NCI-H748 (cell line): Measurements from ENCODE around the gene CNTN5.
"Not testable (repeated sequence)": the region's sequence is repeated elsewhere in the genome, so short reads cannot be mapped to it uniquely, and the experiment has no call there.

Experiments used
- DNase-seq: peaks from one replicate; lab custom pipeline; 2025; ENCODE audit not compliant: unreplicated experiment; lab: John Stamatoyannopoulos, UW

The CNTN5 gene

DNA sequence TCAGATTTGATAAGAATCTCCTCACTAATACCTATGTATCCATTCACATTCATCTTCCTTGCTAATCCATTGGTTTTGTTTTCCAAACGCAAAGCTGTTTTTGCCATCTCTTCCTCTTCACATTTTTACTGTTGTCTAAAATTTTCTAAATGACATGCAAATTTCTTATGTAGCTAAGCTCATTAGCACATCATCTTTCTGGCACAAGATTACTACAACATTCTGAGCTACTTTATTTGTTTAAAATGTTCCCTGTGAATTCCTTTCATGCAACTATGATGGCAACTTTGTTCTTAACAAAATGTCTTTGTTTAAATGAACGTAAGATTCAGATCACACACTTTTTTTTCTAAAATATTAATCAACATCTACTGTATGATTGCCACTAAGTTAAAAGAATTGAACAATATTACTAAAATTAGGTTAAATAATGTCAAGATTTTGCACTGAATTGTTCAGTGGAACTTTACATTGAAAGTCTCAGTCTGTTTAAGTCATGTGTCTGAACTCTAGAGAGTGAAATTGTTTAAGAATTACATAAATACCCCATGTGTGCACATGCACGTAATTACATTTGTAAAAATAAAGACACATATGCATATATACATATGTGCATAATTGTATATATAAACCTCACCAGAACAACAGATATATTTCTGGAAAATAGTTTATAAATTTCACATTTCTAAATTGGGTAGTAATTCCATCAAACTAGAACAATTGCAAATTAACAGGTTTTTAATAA, 688.4 kb downstream of the CNTN5 start:
- no peak for DNase-seq

DNA sequence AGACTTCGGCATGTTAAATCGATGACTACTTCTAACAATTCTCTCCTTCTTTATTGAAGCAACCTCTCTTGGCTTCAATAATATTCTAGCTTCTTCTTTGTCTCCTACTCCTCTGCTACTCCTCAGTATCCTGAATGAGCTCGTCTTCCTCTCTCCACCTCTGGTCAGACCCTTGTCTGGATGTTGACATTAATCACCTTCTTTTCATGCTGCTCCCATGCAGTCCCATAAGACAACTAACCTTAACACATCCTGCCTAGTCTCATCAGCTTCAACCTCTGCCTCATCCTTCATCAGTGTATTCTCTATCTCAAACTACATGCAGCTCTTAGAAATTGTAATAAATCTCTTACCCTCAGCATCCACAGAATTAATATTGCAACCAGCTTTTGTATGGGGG, 695.6 kb downstream of the CNTN5 start:
- DNase-seq = no peak

DNA sequence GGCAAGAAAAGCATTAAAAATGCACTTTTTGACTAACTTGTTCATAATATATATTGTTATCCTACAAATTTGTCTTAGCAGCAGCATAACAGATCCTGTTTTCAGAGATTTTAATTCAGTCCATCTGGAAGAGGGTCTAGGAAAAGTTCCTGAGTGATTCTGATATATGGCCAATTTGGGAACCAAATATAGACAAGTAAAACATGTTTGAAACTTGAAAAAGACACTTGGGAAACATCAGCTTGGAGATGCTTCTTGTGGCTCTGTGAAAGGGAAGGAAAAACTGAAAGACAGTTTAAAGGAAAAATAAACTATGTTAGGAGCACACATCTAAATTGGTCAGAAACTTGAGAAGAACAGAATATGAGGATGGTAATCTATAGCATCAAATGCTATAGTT, 697.5 kb downstream of the CNTN5 start:
- no peak for DNase-seq

DNA sequence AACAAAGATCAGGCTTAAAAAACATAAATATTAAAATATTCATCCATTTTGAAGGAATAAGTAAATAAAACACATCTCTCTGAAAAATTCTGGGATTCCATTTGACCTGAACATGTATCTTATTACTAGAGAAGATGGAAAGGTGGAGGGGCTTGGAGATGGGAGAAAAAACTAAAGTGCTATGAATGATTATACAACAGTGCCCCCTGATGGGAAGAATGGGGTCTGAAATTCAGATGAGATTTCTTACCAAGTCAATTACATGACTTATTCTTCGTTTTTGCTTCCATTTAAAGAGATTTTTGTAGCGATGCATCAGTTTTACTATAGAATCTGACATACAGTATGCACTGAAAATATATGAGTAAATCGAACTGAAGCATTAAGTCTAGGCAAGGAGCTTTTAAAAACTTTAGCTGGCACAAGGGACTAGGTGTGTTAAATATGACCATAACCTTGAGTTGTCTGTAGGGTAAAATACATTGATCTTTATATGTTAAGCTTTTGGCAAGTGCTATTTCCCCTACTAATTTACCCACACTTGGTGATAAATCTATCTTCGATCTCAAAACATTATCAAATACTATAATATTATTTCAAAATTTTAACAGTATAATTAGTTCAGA, 718.8 kb downstream of the CNTN5 start:
- peak; percentile 45 for DNase-seq

DNA sequence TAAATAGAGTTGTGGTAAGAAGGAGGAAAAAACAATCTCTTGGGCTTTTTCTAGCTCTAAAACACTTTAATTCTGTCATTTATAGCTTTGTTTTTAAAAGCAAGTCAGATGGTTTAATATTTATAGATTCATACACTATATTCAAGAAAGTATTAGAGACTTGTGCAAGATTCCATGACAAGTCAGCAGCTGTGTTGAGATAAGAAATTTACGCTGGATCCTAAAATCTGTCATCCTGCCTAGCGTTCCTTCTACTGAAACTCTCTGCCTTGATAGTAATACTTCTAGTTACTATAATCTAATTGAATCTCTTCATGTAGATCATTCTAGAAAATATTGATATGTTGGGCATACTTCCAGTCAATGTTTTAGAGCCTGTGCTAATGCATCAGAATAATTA, 721.8 kb downstream of the CNTN5 start:
- no peak for DNase-seq

DNA sequence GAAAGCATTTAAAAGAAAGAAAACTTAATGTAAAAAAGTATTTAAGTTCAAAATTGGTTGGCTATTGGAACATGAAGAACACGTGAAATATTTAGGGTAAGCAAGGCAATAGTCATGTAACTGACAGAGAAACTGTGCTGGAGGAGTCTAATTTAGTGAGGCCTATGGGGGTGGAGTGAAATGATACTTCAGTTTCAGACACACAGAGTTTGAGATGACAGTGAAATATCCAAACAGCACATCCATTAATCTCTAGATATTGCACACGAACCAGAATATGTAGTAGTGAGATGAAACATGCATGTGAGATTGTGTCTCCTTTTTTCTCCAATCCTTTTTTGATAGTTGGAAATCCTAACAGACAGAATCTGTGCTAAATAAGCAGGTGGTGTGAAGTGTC, 739.0 kb downstream of the CNTN5 start:
- no peak for DNase-seq

DNA sequence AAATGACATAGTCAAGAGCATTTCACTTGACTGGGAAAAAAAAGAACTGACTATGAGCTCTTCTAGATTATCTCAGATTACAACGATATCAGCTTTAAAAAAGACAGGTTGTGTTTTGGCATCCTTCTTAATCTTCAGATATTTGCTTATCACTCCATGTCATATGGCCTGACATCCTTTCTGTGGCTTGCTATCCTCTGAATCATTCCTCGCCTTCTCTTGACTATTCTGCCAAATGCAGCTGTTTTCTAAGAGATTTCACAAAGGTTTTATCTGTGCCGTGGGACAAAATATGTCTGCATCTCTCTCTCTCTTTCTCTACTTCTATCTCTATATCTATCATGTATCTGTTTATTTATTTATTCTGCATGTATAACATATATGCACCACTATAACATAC, 746.1 kb downstream of the CNTN5 start:
- no peak for DNase-seq

DNA sequence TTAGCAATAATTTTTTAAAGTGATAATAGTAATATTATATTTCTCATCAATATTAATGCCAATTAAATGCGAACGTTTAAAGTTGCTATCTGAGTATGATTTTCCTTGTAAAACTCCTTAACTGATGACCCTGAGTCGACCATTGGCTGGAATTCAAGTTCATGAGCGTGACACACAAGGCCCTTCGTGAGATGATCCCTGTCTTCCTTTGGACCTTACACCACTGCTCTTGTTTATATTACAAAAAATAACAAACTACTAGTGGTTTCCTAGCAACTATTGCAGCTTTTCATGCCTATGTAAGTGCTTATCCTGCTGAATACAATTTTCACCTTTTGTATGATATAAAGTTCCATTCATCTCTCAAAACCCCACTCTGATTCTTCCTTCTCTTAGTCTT, 752.9 kb downstream of the CNTN5 start:
- peak; percentile 18 for DNase-seq

DNA sequence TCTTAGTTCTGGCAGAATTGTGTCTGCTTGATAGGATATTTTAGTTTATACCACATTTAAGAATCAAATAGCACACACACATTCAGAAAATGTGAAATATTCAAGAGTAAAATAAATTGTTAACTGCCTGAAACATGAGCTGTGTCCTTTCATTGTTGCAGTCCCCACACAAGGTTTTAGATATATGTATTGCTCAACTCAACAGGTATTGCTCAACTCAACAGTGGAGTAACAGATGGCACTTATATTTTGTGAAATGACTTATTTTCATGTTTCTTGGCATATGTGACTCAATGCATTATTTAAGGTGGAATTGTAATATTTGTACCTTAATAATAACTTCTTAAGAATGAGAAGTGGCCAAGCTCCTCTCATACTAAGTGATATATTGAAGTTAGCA, 760.3 kb downstream of the CNTN5 start:
- DNase-seq = no peak

DNA sequence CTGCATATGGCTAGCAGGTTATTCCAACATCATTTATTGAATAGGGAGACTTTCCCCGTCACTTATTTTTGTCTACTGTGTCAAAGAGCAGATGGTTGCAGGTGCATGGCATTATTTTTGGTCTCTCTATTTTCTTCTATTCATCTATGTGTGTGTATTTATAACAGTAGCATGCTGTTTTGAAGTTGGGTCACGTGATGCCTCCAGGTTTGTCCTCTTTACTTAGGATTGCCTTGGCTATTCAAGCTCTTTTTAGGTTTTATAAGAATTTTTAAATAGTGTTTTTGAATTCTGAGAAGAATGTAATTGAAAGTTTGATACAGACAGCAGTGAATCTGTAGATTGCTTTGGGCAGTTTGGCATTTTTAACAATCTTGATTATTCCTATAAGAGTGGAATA, 770.6 kb downstream of the CNTN5 start:
- no peak for DNase-seq

DNA sequence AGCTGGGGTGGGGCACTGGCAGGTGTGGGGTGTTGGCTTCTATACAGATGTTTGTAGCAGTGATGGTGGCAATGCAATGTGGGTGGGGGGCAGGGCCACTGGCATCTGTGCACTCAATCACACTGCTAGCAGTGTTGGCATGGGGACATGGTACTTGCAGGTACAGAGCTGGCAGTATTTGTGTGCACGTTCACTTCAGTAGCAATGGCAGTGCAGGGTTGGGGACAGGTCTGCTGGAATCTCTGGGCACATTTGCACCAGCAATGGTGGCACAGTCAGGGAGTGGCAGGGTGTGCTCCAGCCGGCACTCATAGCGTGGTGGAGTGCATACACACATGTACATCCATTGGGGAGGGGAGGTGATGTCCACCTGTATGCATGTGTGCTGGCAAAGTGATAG, 775.2 kb downstream of the CNTN5 start:
- no peak for DNase-seq

DNA sequence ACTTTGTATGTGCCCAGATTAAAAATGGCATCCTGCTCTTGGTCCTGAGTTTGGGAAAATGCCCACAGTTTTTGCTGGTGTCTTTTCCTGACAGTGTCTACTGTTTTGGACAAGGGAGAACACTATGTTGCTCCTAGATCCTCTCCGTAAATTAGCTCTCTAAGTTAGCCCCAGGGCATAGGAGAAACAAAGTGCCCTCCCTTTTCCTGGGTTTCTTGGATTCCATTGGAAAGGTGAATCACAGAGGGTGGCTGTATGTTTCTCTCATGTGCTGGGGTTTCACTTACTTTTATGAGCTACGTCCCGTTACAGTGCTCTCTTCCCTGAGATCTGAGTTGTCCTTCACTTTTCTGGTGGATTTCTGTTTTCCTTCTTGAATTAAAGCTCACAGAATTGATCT, 782.8 kb downstream of the CNTN5 start:
- no peak for DNase-seq

DNA sequence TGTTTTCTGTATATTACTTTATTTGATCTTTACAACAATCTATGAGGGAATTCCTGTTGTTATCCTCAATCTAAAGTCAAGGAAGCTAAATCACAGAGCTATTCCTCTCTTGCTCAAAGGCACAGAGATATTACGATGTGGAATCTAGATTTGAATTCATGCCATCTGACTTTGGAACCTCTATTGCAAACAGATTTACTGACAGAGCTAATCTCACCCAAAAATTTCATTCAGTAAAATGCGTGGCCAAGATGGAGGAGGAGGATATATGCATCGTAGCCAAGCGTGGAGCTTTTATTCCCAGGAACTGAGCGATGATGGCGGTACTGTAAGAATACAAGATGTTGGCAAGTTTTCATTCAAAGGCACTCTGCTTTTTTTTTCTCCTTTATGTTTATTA, 791.8 kb downstream of the CNTN5 start:
- DNase-seq = no peak

DNA sequence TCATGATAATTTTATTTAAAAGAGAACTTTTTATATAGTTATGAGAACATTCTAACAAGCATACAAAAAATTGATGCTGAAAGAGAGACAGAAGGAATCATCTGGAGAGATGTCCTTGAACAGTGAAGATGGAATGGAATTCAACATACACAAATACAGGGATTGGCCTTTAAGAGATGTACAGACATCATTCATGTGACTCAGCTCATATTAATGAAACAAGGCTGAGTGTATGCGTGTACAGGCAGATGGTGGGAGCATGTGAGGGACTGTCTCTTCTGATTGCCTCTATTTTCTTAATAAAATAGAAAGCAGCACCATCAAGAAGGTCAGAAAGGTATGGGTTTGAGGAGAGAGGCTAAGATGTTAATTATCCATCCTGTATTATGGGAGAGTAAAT, 793.3 kb downstream of the CNTN5 start:
- no peak for DNase-seq

DNA sequence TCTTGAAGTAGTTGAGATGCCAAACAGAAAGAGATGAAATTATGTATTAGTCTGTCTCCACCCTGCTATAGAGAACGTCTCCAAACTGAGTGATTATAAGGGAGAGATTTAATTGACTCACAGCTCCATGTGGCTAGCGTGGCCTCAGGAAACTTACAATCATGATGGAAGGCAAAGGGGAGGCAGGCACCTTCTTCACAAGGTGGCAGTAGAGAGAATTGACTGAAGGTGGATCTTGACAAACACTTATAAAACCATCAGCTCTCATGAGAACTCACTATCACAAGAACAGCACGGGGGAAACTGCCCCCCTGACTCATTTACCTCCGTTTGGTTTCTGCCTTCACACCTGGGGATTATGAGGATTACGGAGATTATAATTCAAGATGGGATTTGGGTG, 794.0 kb downstream of the CNTN5 start:
- DNase-seq = no peak

DNA sequence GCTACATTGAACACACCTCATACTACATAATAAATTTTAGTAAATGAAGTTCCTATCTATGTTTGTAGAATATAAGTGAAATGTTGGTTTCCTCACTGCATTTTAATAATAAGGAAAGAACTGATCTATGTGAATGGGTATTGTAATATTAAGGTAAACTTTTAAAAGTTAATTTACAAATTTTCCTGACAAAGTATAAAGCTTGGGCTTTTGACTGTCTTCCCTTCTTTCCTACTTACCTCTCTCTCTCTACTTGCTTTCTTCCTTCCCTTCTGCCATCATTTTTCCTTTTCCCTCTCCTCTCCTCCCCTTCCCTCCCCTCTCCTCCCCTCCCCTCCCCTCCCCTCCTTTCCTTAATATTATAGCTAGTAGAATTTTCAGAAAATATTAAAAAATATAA, 798.2 kb downstream of the CNTN5 start:
- DNase-seq = no peak

DNA sequence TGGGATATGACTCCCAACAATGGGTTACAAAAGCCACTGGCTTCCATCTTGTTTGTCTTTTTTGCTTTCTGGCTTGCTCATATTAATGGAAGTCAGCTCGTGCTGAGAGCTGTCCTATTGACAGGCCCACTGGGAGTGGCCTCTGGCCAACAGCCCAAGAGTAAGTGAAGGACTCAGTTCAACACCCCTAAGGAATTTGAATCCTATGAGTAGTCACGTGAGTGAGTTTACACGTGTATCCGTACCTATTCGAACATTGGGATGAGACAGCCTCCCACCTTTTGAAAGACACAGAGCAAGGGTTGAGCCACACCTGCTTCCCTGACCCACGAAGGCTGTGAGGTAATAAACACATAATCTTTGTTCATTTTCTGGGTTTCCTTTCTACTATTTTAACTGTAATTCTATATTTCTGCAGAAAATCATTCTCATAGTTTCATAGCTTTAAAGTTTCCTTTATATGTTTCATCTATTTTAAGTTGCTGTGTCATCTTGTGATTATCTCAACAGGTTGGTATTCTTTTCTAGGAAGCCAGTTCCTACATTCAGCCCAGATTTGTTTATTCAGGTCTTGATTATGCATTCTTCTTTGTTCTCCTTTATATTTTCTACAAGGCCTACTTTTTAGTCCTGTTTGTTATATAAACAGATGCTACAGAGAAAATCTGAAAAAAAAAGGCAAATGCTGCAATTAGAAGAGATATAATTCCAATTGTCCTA, 802.3 kb downstream of the CNTN5 start:
- DNase-seq = no peak

DNA sequence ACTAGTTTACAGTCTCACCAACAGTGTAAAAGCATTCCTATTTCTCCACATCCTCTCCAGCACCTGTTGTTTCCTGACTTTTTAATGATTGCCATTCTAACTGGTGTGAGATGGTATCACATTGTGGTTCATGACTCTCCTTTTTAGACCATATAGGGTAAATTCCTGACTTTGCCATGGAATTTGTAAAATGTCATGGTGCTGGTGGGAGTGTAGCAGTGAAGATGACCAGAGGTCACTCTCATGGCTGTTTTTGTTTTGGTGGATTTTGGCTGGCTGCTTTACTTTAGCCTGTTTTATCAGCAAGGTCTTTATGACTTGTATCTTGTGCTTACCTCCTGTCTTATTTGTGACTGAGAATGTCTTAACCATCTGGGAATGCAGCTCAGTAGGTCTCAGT, 816.0 kb downstream of the CNTN5 start:
- not testable (repeated sequence) for DNase-seq

DNA sequence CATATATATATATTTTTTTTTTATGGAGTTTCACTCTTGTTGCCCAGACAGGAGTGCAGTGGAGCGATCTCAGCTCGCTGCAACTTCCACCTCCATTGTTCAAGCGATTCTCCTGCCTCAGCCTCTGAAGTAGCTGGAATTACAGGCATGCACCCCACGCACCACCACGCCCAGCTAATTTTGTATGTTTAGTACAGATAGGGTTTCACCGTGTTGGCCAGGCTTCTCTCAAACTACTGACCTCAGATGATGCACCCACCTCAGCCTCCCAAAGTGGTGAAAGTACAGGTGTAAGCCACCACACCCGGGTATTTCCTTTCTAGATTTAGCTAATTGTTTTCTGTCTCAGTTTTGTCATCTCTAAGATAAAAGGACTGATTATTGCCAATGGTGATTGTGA, 821.1 kb downstream of the CNTN5 start:
- DNase-seq = peak; percentile 28

DNA sequence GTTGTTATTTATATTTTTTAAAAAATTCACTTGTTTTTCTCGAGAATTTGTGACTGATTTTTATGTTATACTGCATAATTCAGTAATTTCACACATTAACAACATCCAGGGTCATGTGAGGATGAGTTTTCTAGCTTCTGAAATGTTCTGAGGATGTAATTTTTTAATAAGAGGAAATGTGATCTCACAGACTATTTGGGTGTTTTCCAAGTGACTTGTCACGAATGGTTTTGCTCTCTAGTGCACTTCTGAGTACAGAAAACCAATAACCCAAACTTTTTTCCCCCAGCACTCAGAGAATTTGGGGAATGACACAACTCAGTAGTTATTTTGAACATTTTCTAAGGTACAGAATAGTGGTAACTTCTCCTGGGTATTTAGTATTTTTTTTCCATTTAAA, 845.2 kb downstream of the CNTN5 start:
- DNase-seq = no peak

DNA sequence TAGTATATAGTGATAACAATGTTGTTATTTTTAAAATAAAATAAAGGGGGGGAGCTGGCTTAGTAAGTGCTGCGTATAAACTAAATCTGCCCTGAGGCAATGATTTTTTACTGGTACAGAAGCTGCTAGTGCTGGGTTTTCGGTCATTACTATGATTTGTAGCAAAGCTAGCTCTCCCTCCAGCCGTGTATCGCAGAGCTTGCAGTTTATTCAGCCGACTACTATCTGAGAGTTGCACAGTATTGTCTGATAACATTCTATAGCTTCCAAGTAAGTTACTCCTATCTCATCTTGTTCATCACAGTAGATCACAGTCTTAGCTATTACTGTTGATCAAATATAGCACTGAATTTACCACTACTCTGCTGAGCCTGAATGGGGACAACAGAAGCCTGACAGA, 860.9 kb downstream of the CNTN5 start:
- DNase-seq = peak; percentile 2

DNA sequence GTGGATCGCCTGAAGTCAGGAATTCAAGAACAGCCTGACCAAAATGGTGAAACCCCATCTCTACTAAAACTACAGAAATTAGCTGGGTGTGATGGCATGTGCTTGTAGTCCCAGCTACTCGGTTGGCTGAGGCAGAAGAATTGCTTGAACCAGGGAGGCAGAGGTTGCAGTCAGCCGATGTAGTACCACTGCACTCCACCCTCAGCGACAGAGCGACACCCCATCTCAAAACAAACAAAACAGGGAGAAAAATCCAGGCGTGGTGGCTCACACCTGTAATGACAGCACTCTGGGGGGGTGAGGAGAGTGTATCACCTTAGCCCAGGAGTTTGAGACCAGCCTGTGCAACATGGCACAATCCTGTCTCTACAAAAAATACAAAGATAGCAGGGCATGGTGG, 864.0 kb downstream of the CNTN5 start:
- no peak for DNase-seq
